HG02870 (cell line): ENCODE results near the gene NFKBIZ.

Experiments used
- ATAC-seq: cut with Tn5 transposase; IDR thresholded peaks from one replicate; pipeline ENCODE4 v1.9.1; 2021; ENCODE audit warnings: mild to moderate bottlenecking, moderate library complexity; ENCODE audit not compliant: unreplicated experiment

Gene NFKBIZ, protein sequence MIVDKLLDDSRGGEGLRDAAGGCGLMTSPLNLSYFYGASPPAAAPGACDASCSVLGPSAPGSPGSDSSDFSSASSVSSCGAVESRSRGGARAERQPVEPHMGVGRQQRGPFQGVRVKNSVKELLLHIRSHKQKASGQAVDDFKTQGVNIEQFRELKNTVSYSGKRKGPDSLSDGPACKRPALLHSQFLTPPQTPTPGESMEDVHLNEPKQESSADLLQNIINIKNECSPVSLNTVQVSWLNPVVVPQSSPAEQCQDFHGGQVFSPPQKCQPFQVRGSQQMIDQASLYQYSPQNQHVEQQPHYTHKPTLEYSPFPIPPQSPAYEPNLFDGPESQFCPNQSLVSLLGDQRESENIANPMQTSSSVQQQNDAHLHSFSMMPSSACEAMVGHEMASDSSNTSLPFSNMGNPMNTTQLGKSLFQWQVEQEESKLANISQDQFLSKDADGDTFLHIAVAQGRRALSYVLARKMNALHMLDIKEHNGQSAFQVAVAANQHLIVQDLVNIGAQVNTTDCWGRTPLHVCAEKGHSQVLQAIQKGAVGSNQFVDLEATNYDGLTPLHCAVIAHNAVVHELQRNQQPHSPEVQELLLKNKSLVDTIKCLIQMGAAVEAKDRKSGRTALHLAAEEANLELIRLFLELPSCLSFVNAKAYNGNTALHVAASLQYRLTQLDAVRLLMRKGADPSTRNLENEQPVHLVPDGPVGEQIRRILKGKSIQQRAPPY

GRCh38 chr3:101848754-101849713 is at the start of gene NFKBIZ:
Gene NFKBIZ (plus strand): TSS chr3:101849514. CDS start chr3:101849629, 115 bp downstream.
- ATAC-seq = peak; percentile 65

- ATAC-seq = no peak
These were observed 48.1 kb upstream of the NFKBIZ start for GRCh38 chr3:101801174-101801573.

GRCh38 chr3:101802179-101802578 is 47.1 kb upstream of the NFKBIZ start:
- no peak for ATAC-seq

- peak; percentile 92 for ATAC-seq
These were observed 46.0 kb upstream of the NFKBIZ start for GRCh38 chr3:101803173-101803782.

GRCh38 chr3:101803939-101804338 is 45.4 kb upstream of the NFKBIZ start:
- no peak for ATAC-seq

GRCh38 chr3:101806491-101806890 is 42.8 kb upstream of the NFKBIZ start:
- no peak for ATAC-seq

DNA sequence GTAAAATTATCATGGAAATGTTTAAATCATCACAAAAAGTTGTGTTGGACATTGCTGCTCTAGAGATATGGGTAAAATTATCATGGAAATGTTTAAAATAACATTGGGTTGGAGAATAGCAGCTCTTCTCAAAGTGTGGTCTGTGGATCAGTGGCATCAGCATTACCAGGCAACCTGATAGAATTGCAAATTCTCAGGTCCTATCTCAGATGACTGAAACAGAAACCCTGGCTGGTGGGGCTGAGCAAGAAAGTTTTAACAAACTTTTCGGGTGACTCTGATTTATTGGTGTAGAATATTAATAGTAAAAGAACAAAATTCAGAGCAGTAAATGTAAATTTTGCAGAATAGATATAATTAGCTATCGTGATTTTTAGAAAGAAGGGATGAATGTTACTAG is 41.4 kb upstream of the NFKBIZ start:
- ATAC-seq = peak; percentile 69

GRCh38 chr3:101809178-101810021 is 39.9 kb upstream of the NFKBIZ start:
- no peak for ATAC-seq

- ATAC-seq = no peak
These were observed 39.3 kb upstream of the NFKBIZ start for GRCh38 chr3:101810022-101810418.

GRCh38 chr3:101811875-101812274 is 37.4 kb upstream of the NFKBIZ start:
- peak; percentile 42 for ATAC-seq

GRCh38 chr3:101812895-101813294 is 36.4 kb upstream of the NFKBIZ start:
- ATAC-seq = no peak

- ATAC-seq = no peak
These were observed 35.4 kb upstream of the NFKBIZ start for GRCh38 chr3:101813817-101814440.

GRCh38 chr3:101814835-101815234 is 34.5 kb upstream of the NFKBIZ start:
- ATAC-seq = no peak

- no peak for ATAC-seq
These were observed 32.8 kb upstream of the NFKBIZ start for GRCh38 chr3:101816215-101817149.

- peak; percentile 29 for ATAC-seq
These were observed 31.3 kb upstream of the NFKBIZ start for GRCh38 chr3:101817992-101818391.

DNA sequence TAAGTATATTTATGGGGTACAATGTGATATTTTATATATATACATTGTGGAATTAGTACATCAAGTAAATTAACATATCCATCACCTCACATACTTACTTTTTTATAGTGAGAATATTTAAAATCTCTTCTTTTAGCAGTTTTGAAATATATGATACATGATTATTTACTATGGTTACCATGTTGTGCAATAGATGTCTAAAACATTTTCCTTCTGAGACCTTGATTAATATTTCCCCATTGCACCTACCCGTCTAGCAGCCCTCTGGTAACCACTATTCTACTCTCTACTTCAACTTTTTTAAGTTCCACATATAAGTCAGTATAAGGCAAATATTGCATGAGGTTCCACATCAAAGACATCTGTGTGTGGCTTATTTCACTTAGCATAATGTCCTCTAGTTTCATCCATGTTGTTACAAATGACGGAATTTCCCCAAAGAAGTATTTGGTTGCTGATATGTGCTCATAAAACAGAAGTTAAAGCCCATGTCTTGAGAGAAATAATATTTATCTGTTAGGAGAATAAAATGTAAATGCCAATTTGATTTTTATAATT is 29.6 kb upstream of the NFKBIZ start:
- peak; percentile 79 for ATAC-seq

GRCh38 chr3:101821503-101821902 is 27.8 kb upstream of the NFKBIZ start:
- ATAC-seq = no peak

DNA sequence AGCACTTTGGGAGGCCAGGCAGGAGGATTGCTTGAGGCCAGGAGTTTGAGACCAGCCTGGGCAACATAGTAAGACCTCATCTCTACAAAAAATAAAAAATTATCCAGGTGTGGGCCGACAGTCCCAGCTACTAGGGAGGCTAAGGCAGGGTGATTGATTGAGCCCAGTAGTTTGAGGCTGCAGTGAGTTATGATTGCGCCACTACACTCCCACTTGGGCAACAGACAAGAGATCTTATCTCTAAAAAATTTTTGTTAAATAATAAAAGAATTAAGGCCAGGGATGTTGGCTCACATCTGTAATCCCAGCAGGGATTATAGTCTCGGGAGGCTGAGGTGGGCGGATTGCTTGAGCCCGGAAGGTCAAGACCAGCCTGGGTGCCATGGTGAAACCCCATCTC is 25.8 kb upstream of the NFKBIZ start:
- ATAC-seq = no peak
